Measurements from ENCODE around the gene AP1M1. TPM values are rescaled to one million over a fixed set of nuclear protein-coding genes. Genes with fewer than 3 reads are reported as not detected.
"Not testable (repeated sequence)": the region's sequence is repeated elsewhere in the genome, so short reads cannot be mapped to it uniquely, and the experiment has no call there.

AP1M1 gene
- total RNA-seq, 2 donors from 2014 or later = 54.8 to 70.2 TPM

DNA sequence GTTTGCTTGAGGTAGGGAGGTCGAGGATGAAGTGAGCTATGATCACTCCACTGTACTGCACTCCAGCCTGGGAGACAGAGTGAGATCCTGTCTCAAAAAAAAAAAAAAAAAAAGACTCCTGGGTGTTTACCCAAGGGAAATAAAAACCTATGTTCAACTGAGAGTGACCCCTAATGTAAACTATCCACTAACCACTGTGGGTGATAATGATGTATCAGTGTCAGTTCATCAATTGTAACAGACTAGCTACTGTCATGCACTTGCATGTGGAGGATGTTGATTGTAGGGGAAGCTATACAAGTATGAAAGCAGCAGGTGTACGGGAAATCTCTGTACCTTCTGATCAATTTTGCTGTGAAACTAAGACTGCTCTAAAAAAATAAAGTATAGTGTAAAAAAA, 21.8 kb upstream of the AP1M1 start:
- no peak for TF ChIP-seq CTCF (IDR thresholded peaks at IDR 0.05)
- no peaks in the 10 kb centered on the region for H3K27me3 ChIP-seq
- no peaks in the 10 kb centered on the region for H3K36me3 ChIP-seq

DNA sequence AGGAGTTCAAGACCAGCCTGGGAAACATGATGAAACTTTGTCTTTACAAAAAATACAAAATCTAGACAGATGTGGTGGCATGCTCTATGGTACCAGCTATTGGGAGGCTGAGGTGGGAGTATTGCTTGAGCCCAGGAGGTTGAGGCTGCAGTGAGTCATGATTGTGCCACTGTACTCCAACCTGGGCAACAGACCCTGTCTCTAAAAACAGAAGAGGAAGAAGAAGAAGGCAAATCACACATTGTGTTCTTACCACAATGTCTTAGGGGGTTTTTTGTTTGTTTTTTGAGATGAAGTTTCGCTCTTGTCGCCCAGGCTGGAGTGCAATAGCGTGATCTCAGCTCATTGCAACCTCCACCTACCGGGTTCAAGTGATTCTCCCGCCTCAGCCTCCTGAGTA, 18.8 kb upstream of the AP1M1 start:
- H3K27ac ChIP-seq, H3K27me3 ChIP-seq: not testable (repeated sequence)

More for the DNA sequence above, 21.8 kb upstream of the AP1M1 start:
- Histone ChIP-seq H3K4me1 (no peaks in the 10 kb centered on the region), H3K4me3 (no peak overlapping the region), H3K9me3 (peaks cover 0 to 8% of the 10 kb centered on the region in 2 donors), H3K27ac (no peak overlapping the region)
- no peak for DNase-seq (ENCODE audit: low spot score)

DNA sequence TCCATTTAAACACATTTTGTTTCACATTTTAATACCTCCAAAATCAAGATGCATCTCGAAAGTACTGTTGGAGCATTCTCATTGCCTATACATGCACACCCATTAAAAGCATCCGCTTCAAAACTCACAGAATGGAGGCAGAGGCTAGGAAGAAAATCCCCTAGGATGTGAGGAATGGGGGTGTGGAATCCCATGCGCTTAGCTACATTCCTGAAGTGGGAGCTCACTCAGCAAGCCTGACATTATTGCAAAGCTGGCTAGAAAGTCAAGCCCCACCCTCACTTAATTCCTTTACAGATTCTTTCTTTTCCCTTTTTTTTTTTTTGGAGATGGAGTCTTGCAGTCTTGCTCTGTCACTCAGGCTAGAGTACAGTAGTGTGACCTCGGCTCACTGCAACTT, 17.1 kb upstream of the AP1M1 start:
- Histone ChIP-seq H3K4me3 (no peak overlapping the region), H3K9me3 (peaks cover 0 to 2% of the 10 kb centered on the region in 2 donors), H3K36me3 (no peaks in the 10 kb centered on the region), H3K27me3 (no peaks in the 10 kb centered on the region), H3K4me1 (peaks cover 0 to 10% of the 10 kb centered on the region in 2 donors), H3K27ac (no peak overlapping the region)
- DNase-seq (ENCODE audit: low spot score) = no peak
- TF ChIP-seq CTCF (IDR thresholded peaks at IDR 0.05) = no peak

More for the DNA sequence above, 18.8 kb upstream of the AP1M1 start:
- not testable (repeated sequence) for H3K9me3 ChIP-seq; H3K36me3 ChIP-seq; DNase-seq (ENCODE audit: low spot score); H3K4me3 ChIP-seq; H3K4me1 ChIP-seq

DNA sequence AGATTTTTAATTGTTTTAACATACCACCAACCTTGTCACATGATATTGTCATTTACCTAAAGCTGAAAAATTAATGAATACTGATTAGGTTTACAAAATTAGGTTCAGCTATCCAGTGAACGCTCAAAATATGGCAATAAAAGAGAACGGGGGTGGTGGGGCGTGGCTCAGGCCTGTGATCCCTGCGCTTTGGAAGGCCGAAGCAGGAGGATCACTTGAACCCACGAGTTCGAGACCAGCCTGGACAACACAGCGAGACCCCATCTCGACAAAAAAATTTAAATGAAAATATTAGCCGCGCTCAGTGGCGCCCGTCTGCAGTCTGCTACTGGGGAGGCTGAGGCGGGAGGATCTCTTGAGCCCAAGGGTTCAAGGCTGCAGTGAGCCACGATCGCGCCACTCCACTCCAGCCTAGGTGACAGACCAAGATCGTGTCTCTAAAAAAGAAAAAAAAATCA, 13.0 kb upstream of the AP1M1 start:
- peaks cover 0 to 23% of the 10 kb centered on the region in 2 donors for H3K4me1 ChIP-seq
- peak overlapping the region; percentile 82 to 98 for H3K4me3 ChIP-seq
- H3K27ac ChIP-seq = peak overlapping the region; percentile 79 to 81
- H3K9me3 ChIP-seq = no peaks in the 10 kb centered on the region
- H3K36me3 ChIP-seq = peaks cover under 1% of the 10 kb centered on the region
- DNase-seq (ENCODE audit: low spot score) = no peak
- no peak for TF ChIP-seq CTCF (IDR thresholded peaks at IDR 0.05)
- H3K27me3 ChIP-seq = no peaks in the 10 kb centered on the region

GRCh38 chr19:16185123-16185767, 12.5 kb upstream of the AP1M1 start, which contains the start of gene FAM32A:
TSS of gene FAM32A (plus strand) at chr19:16185410. CDS start at chr19:16185443, 33 bp downstream.
- TF ChIP-seq CTCF (IDR thresholded peaks at IDR 0.05) = peak; percentile 24 to 46
- Histone ChIP-seq H3K27ac (peak within 1 kb of the TSS; percentile 79 to 81), H3K9me3 (no peaks in the 10 kb centered on the region), H3K27me3 (no peaks in the 10 kb centered on the region), H3K36me3 (peaks cover 6% of the 10 kb centered on the region), H3K4me3 (peak within 1 kb of the TSS; percentile 82 to 98), H3K4me1 (peaks cover 0 to 23% of the 10 kb centered on the region in 2 donors)
- peak; percentile 100 for DNase-seq (ENCODE audit: low spot score)

DNA sequence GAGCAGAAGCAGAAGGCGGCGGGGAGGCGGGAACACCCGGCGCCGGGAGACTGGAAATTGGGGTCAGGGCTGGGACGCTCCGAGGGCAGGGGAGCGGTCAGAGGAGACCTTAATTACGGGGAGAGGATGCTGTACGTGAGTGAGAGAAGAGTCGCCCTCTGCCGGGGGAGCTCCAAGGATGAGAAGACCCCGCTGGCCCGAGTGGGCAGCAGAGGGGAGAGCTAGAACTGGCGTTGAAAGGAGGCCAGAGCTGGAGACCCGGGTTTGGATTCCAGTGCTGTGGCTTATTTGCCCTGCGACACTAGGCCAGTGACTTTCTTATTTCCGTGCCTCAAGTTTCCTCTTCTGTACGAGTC, 12.0 kb upstream of the AP1M1 start:
- Histone ChIP-seq H3K36me3 (peaks cover 11% of the 10 kb centered on the region), H3K9me3 (no peaks in the 10 kb centered on the region), H3K27ac (peak overlapping the region; percentile 79 to 81), H3K27me3 (no peaks in the 10 kb centered on the region), H3K4me3 (peak overlapping the region; percentile 82 to 98), H3K4me1 (peaks cover 0 to 23% of the 10 kb centered on the region in 2 donors)
- TF ChIP-seq CTCF (IDR thresholded peaks at IDR 0.05) = peak in 1 of 2 donors; percentile 37
- DNase-seq (ENCODE audit: low spot score) = no peak

All from right atrium auricular region (tissue), 2 donors.